Stimulated activated naive B cell treated with anti-CD40 and anti-IgM and Interleukin-4, amounts not matched to agents 10 μg/mL and 1 μg/mL and 100 μg/mL, for 72 hours (primary cell): ENCODE measurements around the gene PCDHGA9.
"Not testable (repeated sequence)": the region's sequence is repeated elsewhere in the genome, so short reads cannot be mapped to it uniquely, and the experiment has no call there.

Experiments
- ATAC-seq, 2 donors: fragments of 150-1000 bp; cut with Tn5 transposase; replicated peaks; 2 replicates each; pipeline ENCODE4 v1.10.0; 2021; ENCODE audit warnings: moderate library complexity in 1 of 2
- DNase-seq: peaks from one replicate; pipeline ENCODE4 v3.0.0; 2021
- H3K27ac Mint-ChIP-seq: one replicate; pipeline ENCODE4 v1.8.0; 2022; ENCODE audit warnings: mild to moderate bottlenecking, mixed read lengths
- H3K27me3 Mint-ChIP-seq, 2 donors: one replicate each; pipeline ENCODE4 v1.8.0; 2022; ENCODE audit warnings: mixed read lengths in 2 of 2
- H3K36me3 Mint-ChIP-seq, 2 donors: one replicate each; pipeline ENCODE4 v1.8.0; 2022; ENCODE audit warnings: mixed read lengths in 2 of 2, mild to moderate bottlenecking in 1 of 2
- H3K4me1 Mint-ChIP-seq, 2 donors: one replicate each; pipeline ENCODE4 v1.8.0; 2022; ENCODE audit warnings: mixed read lengths in 2 of 2, mild to moderate bottlenecking in 1 of 2
- H3K4me3 Mint-ChIP-seq, 2 donors: one replicate each; pipeline ENCODE4 v1.8.0; 2022; ENCODE audit warnings: mild to moderate bottlenecking in 2 of 2, mixed read lengths in 2 of 2, moderate library complexity in 1 of 2
- H3K9me3 Mint-ChIP-seq, 2 donors: one replicate each; pipeline ENCODE4 v1.8.0; 2022; ENCODE audit warnings: mixed read lengths in 2 of 2, mild to moderate bottlenecking in 1 of 2

Gene PCDHGA9

DNA sequence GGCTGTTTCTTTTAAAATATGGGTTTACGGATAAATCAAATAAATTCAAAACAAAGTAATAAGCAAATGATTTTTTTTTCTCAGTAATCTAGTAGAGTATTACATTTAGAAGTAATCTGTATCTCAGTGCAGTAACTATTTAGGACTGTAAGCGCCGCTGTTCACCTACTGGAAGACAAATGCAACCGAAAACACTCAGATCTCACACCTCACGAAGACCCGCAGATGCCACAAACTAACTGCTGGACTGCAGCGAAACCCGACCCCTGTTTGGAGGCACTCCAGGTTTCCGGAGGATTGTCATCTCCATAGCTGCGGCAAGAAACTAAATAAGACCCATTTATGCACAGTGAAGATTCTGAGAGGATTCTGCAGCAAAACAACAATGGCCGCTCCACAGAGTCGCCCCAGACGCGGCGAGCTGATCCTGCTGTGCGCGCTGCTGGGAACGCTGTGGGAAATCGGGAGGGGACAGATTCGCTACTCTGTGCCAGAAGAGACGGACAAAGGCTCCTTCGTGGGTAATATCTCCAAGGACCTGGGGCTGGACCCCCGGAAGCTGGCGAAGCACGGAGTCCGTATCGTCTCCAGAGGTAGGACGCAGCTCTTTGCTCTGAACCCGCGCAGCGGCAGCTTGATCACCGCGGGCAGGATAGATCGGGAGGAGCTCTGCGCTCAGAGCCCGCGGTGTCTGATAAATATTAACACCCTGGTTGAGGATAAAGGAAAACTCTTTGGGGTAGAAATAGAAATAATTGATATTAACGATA lies 10.0 kb upstream of the PCDHGA9 start, which contains the start of gene PCDHGA8:
Gene PCDHGA8 (plus strand): TSS at position 205 of the 770 bp plus-strand sequence. CDS start 181 bp downstream, at position 386.
- ATAC-seq = no peak
- H3K27me3 Mint-ChIP-seq = peaks cover 62 to 75% of the 10 kb centered on the region in 2 donors
- H3K4me1 Mint-ChIP-seq = peaks cover 0 to 5% of the 10 kb centered on the region in 2 donors
- peaks cover 20 to 22% of the 10 kb centered on the region in 2 donors for H3K9me3 Mint-ChIP-seq
- H3K27ac Mint-ChIP-seq = peak within 1 kb of the TSS; percentile 73
- peak within 1 kb of the TSS; percentile 2 to 47 for H3K4me3 Mint-ChIP-seq
- peaks cover 16 to 20% of the 10 kb centered on the region in 2 donors for H3K36me3 Mint-ChIP-seq
- no peak for DNase-seq

DNA sequence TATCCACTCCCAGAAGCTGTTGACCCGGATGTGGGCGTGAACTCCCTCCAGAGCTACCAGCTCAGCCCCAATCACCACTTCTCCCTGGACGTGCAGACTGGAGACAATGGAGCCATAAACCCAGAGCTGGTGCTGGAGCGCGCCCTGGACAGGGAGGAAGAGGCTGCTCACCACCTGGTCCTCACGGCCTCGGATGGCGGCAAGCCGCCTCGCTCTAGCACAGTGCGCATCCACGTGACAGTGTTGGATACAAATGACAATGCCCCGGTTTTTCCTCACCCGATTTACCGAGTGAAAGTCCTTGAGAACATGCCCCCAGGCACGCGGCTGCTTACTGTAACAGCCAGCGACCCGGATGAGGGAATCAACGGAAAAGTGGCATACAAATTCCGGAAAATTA lies 9.3 kb upstream of the PCDHGA9 start:
- peaks cover 0 to 5% of the 10 kb centered on the region in 2 donors for H3K4me1 Mint-ChIP-seq
- H3K27me3 Mint-ChIP-seq = peaks cover 60 to 73% of the 10 kb centered on the region in 2 donors
- ATAC-seq (no peak), DNase-seq (no peak)
- H3K4me3 Mint-ChIP-seq = no peak overlapping the region
- no peak overlapping the region for H3K27ac Mint-ChIP-seq
- peaks cover 16 to 20% of the 10 kb centered on the region in 2 donors for H3K36me3 Mint-ChIP-seq
- peaks cover 20 to 22% of the 10 kb centered on the region in 2 donors for H3K9me3 Mint-ChIP-seq

DNA sequence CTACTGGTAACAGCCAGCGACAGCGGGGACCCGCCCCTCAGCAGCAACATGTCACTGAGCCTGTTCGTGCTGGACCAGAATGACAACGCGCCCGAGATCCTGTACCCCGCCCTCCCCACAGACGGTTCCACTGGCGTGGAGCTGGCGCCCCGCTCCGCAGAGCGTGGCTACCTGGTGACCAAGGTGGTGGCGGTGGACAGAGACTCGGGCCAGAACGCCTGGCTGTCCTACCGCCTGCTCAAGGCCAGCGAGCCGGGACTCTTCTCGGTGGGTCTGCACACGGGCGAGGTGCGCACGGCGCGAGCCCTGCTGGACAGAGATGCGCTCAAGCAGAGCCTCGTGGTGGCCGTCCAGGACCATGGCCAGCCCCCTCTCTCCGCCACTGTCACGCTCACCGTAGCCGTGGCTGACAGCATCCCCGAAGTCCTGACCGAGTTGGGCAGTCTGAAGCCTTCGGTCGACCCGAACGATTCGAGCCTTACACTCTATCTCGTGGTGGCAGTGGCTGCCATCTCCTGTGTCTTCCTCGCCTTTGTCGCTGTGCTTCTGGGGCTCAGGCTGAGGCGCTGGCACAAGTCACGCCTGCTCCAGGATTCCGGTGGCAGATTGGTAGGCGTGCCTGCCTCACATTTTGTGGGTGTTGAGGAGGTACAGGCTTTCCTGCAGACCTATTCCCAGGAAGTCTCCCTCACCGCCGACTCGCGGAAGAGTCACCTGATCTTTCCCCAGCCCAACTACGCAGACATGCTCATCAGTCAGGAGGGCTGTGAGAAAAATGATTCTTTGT lies 8.0 kb upstream of the PCDHGA9 start:
- not testable (repeated sequence) for ATAC-seq, H3K27ac Mint-ChIP-seq, H3K4me1 Mint-ChIP-seq, DNase-seq, H3K4me3 Mint-ChIP-seq
- Mint-ChIP-seq H3K9me3 (peaks cover 20 to 23% of the 10 kb centered on the region in 2 donors), H3K36me3 (peaks cover 16 to 17% of the 10 kb centered on the region in 2 donors), H3K27me3 (peaks cover 59 to 72% of the 10 kb centered on the region in 2 donors)

DNA sequence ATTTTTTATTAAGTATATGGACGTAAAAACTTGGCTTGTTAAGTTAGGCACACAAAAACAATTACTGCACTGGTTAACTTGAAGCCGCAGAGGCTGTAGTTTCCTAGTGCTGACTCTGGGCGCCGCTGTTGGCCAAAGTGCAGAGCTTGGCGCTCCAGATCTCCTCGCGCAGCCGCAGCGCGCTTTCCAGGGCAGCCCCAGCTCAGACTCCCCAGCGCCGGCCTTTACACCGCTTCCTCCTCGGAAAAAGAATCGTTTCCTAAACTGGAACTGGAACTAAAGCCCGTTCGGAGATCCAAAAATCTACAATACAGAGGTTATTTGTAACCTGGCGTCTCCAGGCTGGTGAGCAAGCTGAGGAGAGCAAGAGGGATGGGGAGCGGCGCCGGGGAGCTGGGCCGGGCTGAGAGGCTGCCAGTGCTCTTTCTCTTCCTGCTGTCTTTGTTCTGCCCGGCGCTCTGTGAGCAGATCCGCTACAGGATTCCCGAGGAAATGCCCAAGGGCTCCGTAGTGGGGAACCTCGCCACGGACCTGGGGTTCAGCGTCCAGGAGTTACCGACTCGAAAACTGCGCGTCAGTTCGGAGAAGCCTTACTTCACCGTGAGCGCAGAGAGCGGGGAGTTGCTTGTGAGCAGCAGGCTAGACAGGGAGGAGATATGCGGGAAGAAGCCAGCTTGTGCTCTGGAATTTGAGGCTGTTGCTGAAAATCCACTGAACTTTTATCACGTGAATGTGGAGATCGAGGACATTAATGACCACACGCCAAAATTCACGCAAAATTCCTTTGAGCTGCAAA lies 4.6 kb upstream of the PCDHGA9 start, which contains the start of gene PCDHGB5:
Gene PCDHGB5 (plus strand): TSS at position 192 of the 796 bp plus-strand sequence. CDS start 181 bp downstream, at position 373.
- Mint-ChIP-seq H3K27ac (peak within 1 kb of the TSS; percentile 42), H3K27me3 (peaks cover 61 to 73% of the 10 kb centered on the region in 2 donors), H3K9me3 (peaks cover 15 to 17% of the 10 kb centered on the region in 2 donors), H3K4me3 (peak within 1 kb of the TSS; percentile 65 to 67), H3K36me3 (peaks cover 15 to 17% of the 10 kb centered on the region in 2 donors)
- not testable (repeated sequence) for DNase-seq, H3K4me1 Mint-ChIP-seq
- ATAC-seq = peak; percentile 60 to 75

DNA sequence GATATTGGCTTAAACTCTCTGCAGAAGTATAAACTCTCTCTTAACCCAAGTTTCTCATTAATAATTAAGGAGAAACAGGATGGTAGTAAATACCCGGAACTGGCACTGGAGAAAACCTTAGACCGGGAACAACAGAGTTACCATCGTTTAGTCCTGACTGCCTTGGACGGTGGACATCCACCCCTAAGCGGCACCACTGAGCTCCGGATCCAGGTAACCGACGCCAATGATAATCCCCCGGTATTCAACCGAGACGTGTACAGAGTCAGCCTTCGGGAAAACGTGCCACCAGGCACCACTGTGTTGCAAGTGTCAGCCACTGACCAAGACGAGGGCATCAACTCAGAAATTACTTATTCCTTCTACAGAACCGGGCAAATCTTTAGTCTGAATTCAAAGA lies 4.0 kb upstream of the PCDHGA9 start:
- ATAC-seq = no peak
- peaks cover 63 to 74% of the 10 kb centered on the region in 2 donors for H3K27me3 Mint-ChIP-seq
- H3K9me3 Mint-ChIP-seq = peaks cover 14 to 17% of the 10 kb centered on the region in 2 donors
- H3K4me1 Mint-ChIP-seq = peaks cover 4 to 6% of the 10 kb centered on the region in 2 donors
- H3K27ac Mint-ChIP-seq = no peak overlapping the region
- H3K36me3 Mint-ChIP-seq = peaks cover 17 to 19% of the 10 kb centered on the region in 2 donors
- peak overlapping the region in 1 of 2 donors; percentile 6 for H3K4me3 Mint-ChIP-seq
- no peak for DNase-seq

DNA sequence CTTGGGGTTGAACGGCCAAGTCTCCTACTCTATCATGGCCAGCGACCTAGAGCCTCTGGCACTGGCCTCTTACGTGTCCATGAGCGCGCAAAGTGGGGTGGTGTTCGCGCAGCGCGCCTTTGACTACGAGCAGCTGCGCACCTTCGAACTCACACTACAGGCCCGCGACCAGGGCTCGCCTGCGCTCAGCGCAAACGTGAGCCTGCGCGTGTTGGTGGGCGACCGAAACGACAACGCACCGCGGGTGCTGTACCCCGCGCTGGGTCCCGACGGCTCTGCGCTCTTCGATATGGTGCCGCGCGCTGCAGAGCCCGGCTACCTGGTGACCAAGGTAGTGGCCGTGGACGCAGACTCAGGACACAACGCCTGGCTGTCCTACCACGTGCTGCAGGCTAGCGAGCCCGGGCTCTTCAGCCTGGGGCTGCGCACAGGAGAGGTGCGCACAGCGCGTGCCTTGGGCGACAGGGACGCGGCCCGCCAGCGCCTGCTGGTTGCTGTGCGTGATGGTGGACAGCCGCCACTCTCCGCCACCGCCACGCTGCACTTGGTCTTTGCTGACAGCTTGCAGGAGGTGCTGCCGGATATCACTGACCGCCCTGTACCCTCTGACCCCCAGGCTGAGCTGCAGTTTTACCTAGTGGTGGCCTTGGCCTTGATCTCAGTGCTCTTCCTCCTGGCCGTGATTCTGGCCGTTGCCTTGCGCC lies 2.9 kb upstream of the PCDHGA9 start:
- Mint-ChIP-seq H3K27ac (peak overlapping the region; percentile 76), H3K4me1 (peaks cover 4 to 6% of the 10 kb centered on the region in 2 donors), H3K4me3 (peak overlapping the region; percentile 22 to 66), H3K36me3 (peaks cover 15 to 17% of the 10 kb centered on the region in 2 donors), H3K9me3 (peaks cover 9 to 12% of the 10 kb centered on the region in 2 donors), H3K27me3 (peaks cover 65 to 76% of the 10 kb centered on the region in 2 donors)
- DNase-seq (no peak), ATAC-seq (no peak)

DNA sequence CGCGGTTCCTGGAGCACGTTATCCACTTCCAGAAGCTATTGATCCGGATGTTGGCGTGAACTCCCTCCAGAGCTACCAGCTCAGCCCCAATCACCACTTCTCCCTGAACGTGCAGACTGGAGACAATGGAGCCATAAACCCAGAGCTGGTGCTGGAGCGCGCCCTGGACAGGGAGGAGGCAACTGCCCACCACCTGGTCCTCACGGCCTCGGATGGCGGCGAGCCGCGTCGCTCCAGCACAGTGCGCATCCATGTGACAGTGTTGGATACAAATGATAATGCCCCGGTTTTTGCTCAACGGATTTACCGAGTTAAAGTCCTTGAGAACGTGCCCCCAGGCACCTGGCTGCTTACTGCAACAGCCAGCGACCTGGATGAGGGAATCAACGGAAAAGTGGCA lies 809 bp downstream of the PCDHGA9 start:
- ATAC-seq (no peak), DNase-seq (no peak)
- Mint-ChIP-seq H3K4me1 (peaks cover 5 to 6% of the 10 kb centered on the region in 2 donors), H3K9me3 (peaks cover 12 to 15% of the 10 kb centered on the region in 2 donors), H3K4me3 (no peak overlapping the region), H3K27ac (no peak overlapping the region), H3K36me3 (peaks cover 14 to 17% of the 10 kb centered on the region in 2 donors), H3K27me3 (peaks cover 74 to 85% of the 10 kb centered on the region in 2 donors)

DNA sequence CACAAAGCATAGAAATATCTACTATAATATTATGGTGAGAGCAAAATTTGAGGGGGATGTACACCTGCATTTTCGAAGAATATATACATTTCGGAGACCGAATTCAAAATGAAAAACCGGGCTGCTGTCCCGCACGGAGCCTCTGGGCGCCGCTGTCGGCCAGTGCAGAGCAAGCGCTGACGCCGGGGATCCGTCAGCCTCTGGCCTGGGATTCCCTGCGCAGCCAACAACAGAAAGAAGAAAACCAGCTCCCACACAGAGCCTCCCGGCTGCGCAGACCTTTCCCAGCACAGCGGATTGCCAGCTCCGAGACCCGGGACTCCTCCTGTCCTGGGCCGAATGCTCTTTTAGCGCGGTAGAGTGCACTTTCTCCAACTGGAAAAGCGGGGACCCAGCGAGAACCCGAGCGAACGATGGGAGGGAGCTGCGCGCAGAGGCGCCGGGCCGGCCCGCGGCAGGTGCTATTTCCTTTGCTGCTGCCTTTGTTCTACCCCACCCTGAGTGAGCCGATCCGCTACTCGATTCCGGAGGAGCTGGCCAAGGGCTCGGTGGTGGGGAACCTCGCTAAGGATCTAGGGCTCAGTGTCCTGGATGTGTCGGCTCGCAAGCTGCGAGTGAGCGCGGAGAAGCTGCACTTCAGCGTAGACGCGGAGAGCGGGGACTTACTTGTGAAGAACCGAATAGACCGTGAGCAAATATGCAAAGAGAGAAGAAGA lies 5.4 kb downstream of the PCDHGA9 start, which contains the start of gene PCDHGB6:
Gene PCDHGB6 (plus strand): TSS at position 232 of the 716 bp plus-strand sequence. CDS start 182 bp downstream, at position 414.
- not testable (repeated sequence) for H3K4me1 Mint-ChIP-seq, DNase-seq
- Mint-ChIP-seq H3K9me3 (peaks cover 12 to 17% of the 10 kb centered on the region in 2 donors), H3K4me3 (peak within 1 kb of the TSS; percentile 70 to 77), H3K27ac (peak within 1 kb of the TSS; percentile 81), H3K36me3 (peaks cover 12 to 16% of the 10 kb centered on the region in 2 donors), H3K27me3 (peaks cover 72% of the 10 kb centered on the region in 2 donors)
- peak in 1 of 2 donors; percentile 57 for ATAC-seq

DNA sequence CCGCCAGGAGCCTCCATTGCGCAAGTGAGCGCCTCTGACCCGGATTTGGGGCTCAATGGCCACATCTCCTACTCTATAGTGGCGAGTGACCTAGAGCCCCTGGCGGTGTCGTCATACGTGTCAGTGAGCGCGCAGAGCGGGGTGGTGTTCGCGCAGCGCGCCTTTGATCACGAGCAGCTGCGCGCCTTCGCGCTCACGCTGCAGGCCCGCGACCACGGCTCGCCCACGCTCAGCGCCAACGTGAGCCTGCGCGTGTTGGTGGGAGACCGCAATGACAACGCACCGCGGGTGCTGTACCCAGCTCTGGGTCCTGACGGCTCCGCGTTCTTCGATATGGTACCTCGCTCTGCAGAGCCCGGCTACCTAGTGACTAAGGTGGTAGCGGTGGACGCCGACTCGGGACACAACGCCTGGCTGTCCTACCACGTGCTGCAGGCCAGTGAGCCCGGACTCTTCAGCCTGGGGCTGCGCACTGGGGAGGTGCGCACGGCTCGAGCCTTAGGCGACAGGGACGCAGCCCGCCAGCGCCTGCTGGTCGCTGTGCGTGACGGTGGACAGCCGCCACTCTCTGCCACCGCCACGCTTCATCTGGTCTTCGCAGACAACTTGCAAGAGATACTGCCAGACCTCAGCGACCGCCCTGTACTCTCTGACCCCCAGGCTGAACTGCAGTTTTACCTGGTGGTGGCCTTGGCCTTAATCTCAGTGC lies 7.2 kb downstream of the PCDHGA9 start:
- Mint-ChIP-seq H3K27ac (no peak overlapping the region), H3K9me3 (peaks cover 16 to 24% of the 10 kb centered on the region in 2 donors), H3K27me3 (peaks cover 72 to 74% of the 10 kb centered on the region in 2 donors), H3K4me3 (no peak overlapping the region), H3K36me3 (peaks cover 14 to 20% of the 10 kb centered on the region in 2 donors), H3K4me1 (peaks cover 13 to 15% of the 10 kb centered on the region in 2 donors)
- no peak for DNase-seq
- ATAC-seq = no peak

DNA sequence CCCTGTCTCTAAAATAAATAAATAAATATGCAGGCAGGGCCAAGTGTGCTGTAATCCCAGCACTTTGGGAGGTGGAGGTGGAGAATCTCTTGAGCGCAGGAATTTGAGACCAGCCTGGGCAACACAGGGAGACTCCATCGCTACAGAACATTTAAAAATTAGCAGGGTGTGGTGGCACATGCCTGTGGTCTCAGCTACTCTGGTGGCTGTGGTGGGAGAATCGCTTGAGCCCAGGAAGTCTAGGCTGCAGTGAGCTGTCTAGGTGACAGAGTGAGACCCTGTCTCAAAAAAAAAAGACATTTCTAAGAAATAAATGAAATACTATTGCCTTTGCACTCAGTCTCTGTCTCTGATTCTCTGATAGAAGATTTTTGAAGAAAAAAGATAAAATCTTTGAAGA lies 9.0 kb downstream of the PCDHGA9 start:
- peaks cover 16 to 22% of the 10 kb centered on the region in 2 donors for H3K9me3 Mint-ChIP-seq
- ATAC-seq = no peak
- H3K27ac Mint-ChIP-seq = no peak overlapping the region

DNA sequence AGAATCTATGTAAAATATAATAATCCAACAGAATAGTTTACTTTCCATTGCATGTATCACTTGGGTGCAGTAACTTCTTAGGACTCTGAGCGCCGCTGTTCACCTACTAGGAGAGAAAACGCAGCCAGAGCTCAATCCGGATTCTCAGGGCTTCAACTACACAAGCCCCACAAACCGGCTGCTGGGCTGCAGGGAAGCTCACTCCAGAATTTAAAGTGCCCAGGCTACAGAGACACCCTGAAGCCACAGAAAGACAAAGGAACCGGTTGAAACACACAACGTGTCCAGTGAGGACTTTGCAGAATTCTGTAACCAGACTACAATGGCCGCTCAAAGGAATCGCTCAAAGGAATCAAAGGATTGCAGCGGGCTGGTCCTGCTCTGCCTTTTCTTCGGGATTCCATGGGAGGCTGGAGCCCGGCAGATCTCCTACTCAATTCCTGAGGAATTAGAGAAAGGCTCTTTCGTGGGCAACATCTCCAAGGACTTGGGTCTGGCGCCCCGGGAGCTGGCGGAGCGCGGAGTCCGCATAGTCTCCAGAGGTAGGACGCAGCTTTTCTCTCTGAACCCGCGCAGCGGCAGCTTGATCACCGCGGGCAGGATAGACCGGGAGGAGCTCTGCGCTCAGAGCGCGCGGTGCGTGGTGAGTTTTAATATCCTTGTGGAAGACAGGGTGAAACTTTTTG lies 10.4 kb downstream of the PCDHGA9 start, which contains the start of gene PCDHGA10:
Gene PCDHGA10 (plus strand): TSS at position 134 of the 686 bp plus-strand sequence. CDS start 189 bp downstream, at position 323.
- ATAC-seq = peak; percentile 45 to 73
- Mint-ChIP-seq H3K36me3 (peaks cover 22 to 26% of the 10 kb centered on the region in 2 donors), H3K4me1 (peaks cover 19 to 21% of the 10 kb centered on the region in 2 donors), H3K27me3 (peaks cover 61 to 73% of the 10 kb centered on the region in 2 donors), H3K9me3 (peaks cover 19 to 25% of the 10 kb centered on the region in 2 donors), H3K27ac (peak within 1 kb of the TSS; percentile 81), H3K4me3 (peak within 1 kb of the TSS; percentile 79)
- DNase-seq = no peak

More for the DNA sequence above, 9.0 kb downstream of the PCDHGA9 start:
- DNase-seq = no peak
- H3K4me3 Mint-ChIP-seq = no peak overlapping the region
- peaks cover 20% of the 10 kb centered on the region in 2 donors for H3K36me3 Mint-ChIP-seq
- H3K4me1 Mint-ChIP-seq = peaks cover 13 to 15% of the 10 kb centered on the region in 2 donors
- H3K27me3 Mint-ChIP-seq = peaks cover 62 to 73% of the 10 kb centered on the region in 2 donors
